CD8-positive, alpha-beta memory T cell (primary cell): Measurements from ENCODE around the gene SEMA4A. TPM values are rescaled to one million over a fixed set of nuclear protein-coding genes. Genes with fewer than 3 reads are reported as not detected.
"Not testable (repeated sequence)": the region's sequence is repeated elsewhere in the genome, so short reads cannot be mapped to it uniquely, and the experiment has no call there.

Experiments
- CTCF ChIA-PET: fragments of 350-600 bp; sonication (Branson Sonifier 250); formaldehyde crosslinking; loops from one replicate; lab custom pipeline; 2021; ENCODE audit warnings: antibody characterized with exemption; lab: Charles Lee
- POLR2A ChIA-PET: fragments of 350-600 bp; sonication (Branson Sonifier 250); formaldehyde crosslinking; loops from one replicate; lab custom pipeline; 2021; ENCODE audit warnings: antibody characterized with exemption; lab: Charles Lee
- DNase-seq, 5 donors: peaks; one replicate each; pipeline versions ENCODE4 v3.0.0 to v3.0.0-alpha.2; 2020 to 2022; ENCODE audit warnings: mixed read lengths in 1 of 5
- H3K27ac ChIP-seq: one replicate; pipeline ENCODE4 v1.7.0; 2013; ENCODE audit warnings: low read depth, mild to moderate bottlenecking, low read length, moderate library complexity
- H3K27me3 ChIP-seq: 2 replicates; pipeline ENCODE4 v1.7.0; 2013; ENCODE audit warnings: low read length, mild to moderate bottlenecking; ENCODE audit not compliant: insufficient read depth, poor library complexity, severe bottlenecking
- H3K36me3 ChIP-seq: 2 replicates; pipeline ENCODE4 v1.7.0; 2013; ENCODE audit warnings: mild to moderate bottlenecking, low read length, moderate library complexity; ENCODE audit not compliant: insufficient read depth
- H3K4me1 ChIP-seq: 2 replicates; pipeline ENCODE4 v1.7.0; 2013; ENCODE audit warnings: mild to moderate bottlenecking, low read length, moderate library complexity; ENCODE audit not compliant: insufficient read depth
- H3K4me3 ChIP-seq: 2 replicates; pipeline ENCODE4 v1.7.0; 2013; ENCODE audit warnings: mild to moderate bottlenecking, low read length
- H3K9me3 ChIP-seq: 2 replicates; pipeline ENCODE4 v1.7.0; 2013; ENCODE audit warnings: mild to moderate bottlenecking, low read length
- H3K27ac Mint-ChIP-seq, 8 donors: one replicate each; pipeline ENCODE4 v1.8.0; 2020 to 2021; ENCODE audit warnings: mixed read lengths in 8 of 8, mild to moderate bottlenecking in 6 of 8, inconsistent platforms in 3 of 8, moderate library complexity in 3 of 8
- H3K27me3 Mint-ChIP-seq, 2 donors: one replicate each; pipeline ENCODE4 v1.8.0; 2020 to 2021; ENCODE audit warnings: mixed read lengths in 2 of 2, mild to moderate bottlenecking in 1 of 2, moderate library complexity in 1 of 2
- H3K36me3 Mint-ChIP-seq, 3 donors: one replicate each; pipeline ENCODE4 v1.8.0; 2020 to 2021; ENCODE audit warnings: mixed read lengths in 3 of 3, inconsistent platforms in 1 of 3, mild to moderate bottlenecking in 1 of 3
- H3K4me1 Mint-ChIP-seq, 3 donors: one replicate each; pipeline ENCODE4 v1.8.0; 2020 to 2021; ENCODE audit warnings: mixed read lengths in 3 of 3, inconsistent platforms in 1 of 3, mild to moderate bottlenecking in 1 of 3
- H3K4me3 Mint-ChIP-seq, 7 donors: one replicate each; pipeline ENCODE4 v1.8.0; 2020 to 2021; ENCODE audit warnings: mixed read lengths in 7 of 7, mild to moderate bottlenecking in 6 of 7, moderate library complexity in 4 of 7, inconsistent platforms in 2 of 7
- H3K9me3 Mint-ChIP-seq, 5 donors: one replicate each; pipeline ENCODE4 v1.8.0; 2020 to 2022; ENCODE audit warnings: mixed read lengths in 5 of 5, mild to moderate bottlenecking in 3 of 5, moderate library complexity in 2 of 5, inconsistent platforms in 1 of 5
- polyA plus RNA-seq: library from polyadenylated mRNA; unstranded; fragments of 300-500 nt; fragmentation: Illumina TruSeq; gene quantifications from one replicate; pipeline ENCODE4 v1.2.3, GENCODE V29; 2021
- total RNA-seq, 2 experiments: library from RNA; stranded (reverse); gene quantifications; one replicate each; pipeline ENCODE4 v1.2.3, GENCODE V29; 2021

The SEMA4A gene
- total and polyA plus RNA-seq, 3 experiments from 2014 or later: 10.7 to 23.0 (median 21.6) TPM

DNA sequence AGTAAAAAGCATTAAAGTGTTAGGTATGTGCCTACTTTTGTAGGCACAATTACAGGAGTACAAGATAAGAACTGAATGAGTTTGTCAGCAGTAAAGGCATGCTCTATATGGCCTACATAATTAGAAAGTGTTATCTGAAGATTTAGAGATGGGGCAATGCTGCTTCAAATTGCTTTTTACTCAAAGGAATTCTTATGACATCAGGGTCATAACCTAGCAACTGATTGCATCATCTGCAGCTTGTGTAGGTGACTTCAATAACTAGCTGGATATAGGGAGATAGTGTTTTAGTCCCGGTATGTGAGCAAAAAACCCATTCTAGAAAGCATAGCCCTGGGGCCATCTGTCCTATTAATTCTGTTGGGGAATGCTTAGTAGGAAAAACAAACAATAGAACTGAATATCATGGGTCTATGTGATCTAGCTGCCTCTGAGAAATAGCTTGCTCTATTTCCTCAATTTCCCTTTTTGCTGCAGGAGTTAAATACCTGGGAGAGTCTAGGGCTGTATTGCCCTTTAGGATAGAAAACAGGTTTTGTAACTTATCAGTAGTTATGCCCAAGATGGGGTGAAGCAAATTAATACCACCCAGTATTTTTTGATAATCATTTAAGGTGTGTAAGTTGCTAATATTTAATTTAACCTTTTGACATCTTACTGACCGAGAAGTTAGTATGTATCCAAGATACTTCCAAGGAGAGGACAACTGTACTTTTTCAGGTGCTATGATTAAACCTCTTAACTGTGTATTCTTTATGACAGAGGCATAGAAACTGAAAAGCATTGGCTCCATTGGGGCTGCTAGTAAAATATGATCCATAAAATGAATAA lies 33.2 kb downstream of the SEMA4A start:
- DNase-seq, H3K27ac Mint-ChIP-seq, H3K27me3 ChIP-seq, H3K36me3 Mint-ChIP-seq, H3K9me3 ChIP-seq, POLR2A ChIA-PET, H3K4me3 ChIP-seq, H3K4me1 ChIP-seq, H3K27me3 Mint-ChIP-seq, H3K4me3 Mint-ChIP-seq, H3K27ac ChIP-seq, CTCF ChIA-PET, H3K9me3 Mint-ChIP-seq, H3K36me3 ChIP-seq, H3K4me1 Mint-ChIP-seq: not testable (repeated sequence)

- H3K9me3 Mint-ChIP-seq, H3K27me3 Mint-ChIP-seq, H3K36me3 Mint-ChIP-seq, H3K4me3 ChIP-seq, H3K36me3 ChIP-seq, DNase-seq, POLR2A ChIA-PET, H3K27ac Mint-ChIP-seq, H3K4me3 Mint-ChIP-seq, H3K9me3 ChIP-seq, H3K27ac ChIP-seq, H3K27me3 ChIP-seq: not testable (repeated sequence)
- peaks cover 13 to 20% (median 17%) of the 10 kb centered on the region in 3 donors for H3K4me1 Mint-ChIP-seq
- peaks cover 16% of the 10 kb centered on the region for H3K4me1 ChIP-seq
- CTCF ChIA-PET: interaction anchor here (2.2 kb wide), 1 partner anchor 35 kb away, joined by 7 read pairs; no protein-coding TSS in a partner anchor
These were observed 36.9 kb downstream of the SEMA4A start for GRCh38 chr1:156190265-156190664.

- no peak overlapping the region for H3K4me3 ChIP-seq
- peak overlapping the region in 1 of 7 donors; percentile 56 for H3K4me3 Mint-ChIP-seq
- H3K27ac Mint-ChIP-seq: no peak overlapping the region
- no peaks in the 10 kb centered on the region for H3K9me3 ChIP-seq
- no peaks in the 10 kb centered on the region for H3K27me3 Mint-ChIP-seq
- no peak overlapping the region for H3K27ac ChIP-seq
- POLR2A ChIA-PET: no interaction called here
- H3K36me3 Mint-ChIP-seq: peaks cover 3 to 20% (median 4%) of the 10 kb centered on the region in 3 donors
- H3K36me3 ChIP-seq: no peaks in the 10 kb centered on the region
- H3K27me3 ChIP-seq: no peaks in the 10 kb centered on the region
- CTCF ChIA-PET: interaction anchor here (1.3 kb wide), 1 partner anchor 21 kb away, joined by 4 read pairs; the partner anchor contains the start of gene PMF1
- H3K4me1 Mint-ChIP-seq: peaks cover 24 to 32% (median 28%) of the 10 kb centered on the region in 3 donors
- peaks cover 23% of the 10 kb centered on the region for H3K4me1 ChIP-seq
- no peak for DNase-seq
- H3K9me3 Mint-ChIP-seq: peaks cover 0 to 6% (median 3%) of the 10 kb centered on the region in 5 donors
These were observed 38.0 kb downstream of the SEMA4A start for GRCh38 chr1:156191292-156191964.

DNA sequence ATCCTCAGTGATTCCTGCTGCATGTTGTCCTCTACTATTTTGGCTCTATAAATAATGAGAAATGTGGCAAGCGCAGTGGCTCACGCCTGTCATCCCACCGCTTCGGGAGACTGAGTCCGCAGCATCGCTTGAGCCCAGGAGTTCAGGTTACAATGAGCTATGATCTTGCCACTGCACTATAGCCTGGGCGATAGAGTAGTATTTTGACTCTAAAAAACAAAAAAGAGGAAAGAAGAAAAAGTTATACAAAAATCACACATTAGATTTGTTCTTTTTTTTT lies 39.8 kb downstream of the SEMA4A start:
- H3K27me3 Mint-ChIP-seq: no peaks in the 10 kb centered on the region
- ChIA-PET POLR2A (interaction anchor here (0.7 to 2.4 kb wide), 5 partner anchors 19 to 426 kb away, joined by 3 to 34 read pairs (median 3); partner anchors contain the start of genes PMF1 and SMG5), CTCF (interaction anchor here (2.4 kb wide), 1 partner anchor 20 kb away, joined by 16 read pairs; the partner anchor contains the start of gene PMF1)

GRCh38 chr1:156193488-156194299 lies 40.3 kb downstream of the SEMA4A start, which contains the start of gene SLC25A44:
SLC25A44 (plus strand) TSS chr1:156194104; CDS start chr1:156199848, 5,744 bp downstream.
- POLR2A ChIA-PET: interaction anchor here (0.7 to 2.4 kb wide), 5 partner anchors 19 to 426 kb away, joined by 3 to 34 read pairs (median 3); partner anchors contain the start of genes PMF1 and SMG5
- no peaks in the 10 kb centered on the region for H3K27me3 Mint-ChIP-seq
- CTCF ChIA-PET: interaction anchor here (0.8 to 2.4 kb wide), 6 partner anchors 19 to 97 kb away, joined by 3 to 16 read pairs (median 4); partner anchors contain the start of gene PMF1
- Histone ChIP-seq H3K9me3 (no peaks in the 10 kb centered on the region), H3K27ac (peak within 1 kb of the TSS; percentile 78), H3K36me3 (no peaks in the 10 kb centered on the region), H3K4me1 (peaks cover 31% of the 10 kb centered on the region), H3K4me3 (peak within 1 kb of the TSS; percentile 84), H3K27me3 (no peaks in the 10 kb centered on the region)
- H3K27ac Mint-ChIP-seq: peak within 1 kb of the TSS; percentile 88 to 97 (median 93)
- H3K4me3 Mint-ChIP-seq: peak within 1 kb of the TSS; percentile 90 to 97 (median 95)
- peaks cover 0 to 31% (median 4%) of the 10 kb centered on the region in 3 donors for H3K36me3 Mint-ChIP-seq
- H3K9me3 Mint-ChIP-seq: no peaks in the 10 kb centered on the region
- peak; percentile 95 to 98 (median 97) for DNase-seq
- H3K4me1 Mint-ChIP-seq: peaks cover 43 to 52% (median 46%) of the 10 kb centered on the region in 3 donors

More for the DNA sequence above, 39.8 kb downstream of the SEMA4A start:
- H3K36me3 ChIP-seq: no peaks in the 10 kb centered on the region
- H3K4me1 Mint-ChIP-seq: peaks cover 37 to 47% (median 41%) of the 10 kb centered on the region in 3 donors
- peaks cover 26% of the 10 kb centered on the region for H3K4me1 ChIP-seq
- no peaks in the 10 kb centered on the region for H3K9me3 ChIP-seq
- H3K27ac ChIP-seq: peak overlapping the region; percentile 76
- DNase-seq: no peak
- H3K4me3 ChIP-seq: peak overlapping the region; percentile 84
- no peaks in the 10 kb centered on the region for H3K9me3 Mint-ChIP-seq
- peak overlapping the region in 6 of 8 donors; percentile 88 to 97 (median 93) for H3K27ac Mint-ChIP-seq
- no peaks in the 10 kb centered on the region for H3K27me3 ChIP-seq
- H3K4me3 Mint-ChIP-seq: peak overlapping the region; percentile 90 to 97 (median 95)
- peaks cover 0 to 27% (median 4%) of the 10 kb centered on the region in 3 donors for H3K36me3 Mint-ChIP-seq

DNA sequence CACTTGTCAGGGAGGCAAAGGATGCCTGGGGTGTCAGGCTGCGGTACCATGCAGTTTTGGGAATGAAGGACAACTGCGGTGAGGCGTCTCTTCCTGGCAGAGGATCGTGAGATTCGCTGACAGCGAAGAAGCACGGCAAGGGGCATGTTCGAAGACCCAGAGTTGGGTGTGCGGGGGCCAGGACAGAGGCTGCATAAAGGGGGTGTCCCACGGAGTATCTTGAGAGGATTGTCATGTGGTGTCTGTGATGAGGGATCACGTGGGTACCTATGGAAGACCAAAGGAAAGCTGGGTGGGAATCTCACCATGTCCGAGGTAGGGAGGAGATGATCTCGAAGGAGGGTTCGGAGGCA lies 40.9 kb downstream of the SEMA4A start:
- peak overlapping the region; percentile 90 to 97 (median 95) for H3K4me3 Mint-ChIP-seq
- H3K27ac Mint-ChIP-seq: peak overlapping the region; percentile 88 to 97 (median 93)
- H3K27me3 Mint-ChIP-seq: no peaks in the 10 kb centered on the region
- POLR2A ChIA-PET: interaction anchor here (1.5 to 2.4 kb wide), 3 partner anchors 18 to 31 kb away, joined by 3 to 34 read pairs (median 3); partner anchors contain the start of gene PMF1
- H3K4me1 Mint-ChIP-seq: peaks cover 49 to 58% (median 52%) of the 10 kb centered on the region in 3 donors
- H3K36me3 Mint-ChIP-seq: peaks cover 0 to 35% (median 4%) of the 10 kb centered on the region in 3 donors
- no peaks in the 10 kb centered on the region for H3K9me3 Mint-ChIP-seq
- peaks cover 37% of the 10 kb centered on the region for H3K4me1 ChIP-seq
- CTCF ChIA-PET: interaction anchor here (0.8 to 2.4 kb wide), 7 partner anchors 19 to 98 kb away, joined by 3 to 16 read pairs (median 4); partner anchors contain the start of gene PMF1
- peak overlapping the region; percentile 78 for H3K27ac ChIP-seq
- no peaks in the 10 kb centered on the region for H3K27me3 ChIP-seq
- no peak for DNase-seq
- no peaks in the 10 kb centered on the region for H3K9me3 ChIP-seq
- peak overlapping the region; percentile 84 for H3K4me3 ChIP-seq
- H3K36me3 ChIP-seq: no peaks in the 10 kb centered on the region

DNA sequence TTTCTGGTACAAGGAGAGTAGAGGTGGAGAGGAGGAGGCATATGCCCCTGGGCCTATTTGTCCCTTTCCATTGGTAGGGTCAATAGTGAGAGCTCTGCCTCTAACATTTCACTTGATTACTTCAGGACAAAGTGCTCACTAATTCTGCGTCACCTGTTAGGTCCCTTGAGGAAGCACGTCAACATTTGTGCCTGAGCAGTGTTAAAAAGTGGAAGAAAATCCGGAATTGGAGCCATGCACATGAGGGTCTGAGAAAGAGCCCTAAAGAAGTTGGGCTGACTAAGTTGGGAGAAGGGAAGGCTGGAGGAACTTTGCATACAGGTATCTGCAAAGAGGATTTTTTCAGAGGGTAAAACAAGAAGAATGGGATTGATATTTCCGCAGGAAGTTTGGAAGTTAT lies 42.5 kb downstream of the SEMA4A start:
- H3K27ac Mint-ChIP-seq: peak overlapping the region in 4 of 8 donors; percentile 2 to 72 (median 54)
- H3K9me3 Mint-ChIP-seq: no peaks in the 10 kb centered on the region
- Histone ChIP-seq H3K9me3 (no peaks in the 10 kb centered on the region), H3K4me1 (peaks cover 40% of the 10 kb centered on the region), H3K27ac (no peak overlapping the region), H3K27me3 (no peaks in the 10 kb centered on the region), H3K36me3 (peaks cover 10% of the 10 kb centered on the region), H3K4me3 (no peak overlapping the region)
- peak overlapping the region; percentile 12 to 94 (median 66) for H3K4me3 Mint-ChIP-seq
- H3K36me3 Mint-ChIP-seq: peaks cover 0 to 49% (median 14%) of the 10 kb centered on the region in 3 donors
- ChIA-PET CTCF (no interaction called here), POLR2A (no interaction called here)
- no peak for DNase-seq
- no peaks in the 10 kb centered on the region for H3K27me3 Mint-ChIP-seq
- H3K4me1 Mint-ChIP-seq: peaks cover 62 to 73% (median 66%) of the 10 kb centered on the region in 3 donors
